ENCODE results near the gene IQGAP1.

Gene IQGAP1

GRCh38 chr15:90340345-90340744, 47.7 kb upstream of the IQGAP1 start:
- Histone ChIP-seq H3K9ac (ENCODE audit: low read length) (no peak overlapping the region), H2AFZ (ENCODE audit: low read length) (no peak overlapping the region), H3K79me2 (ENCODE audit: insufficient read depth, low read length) (no peaks in the 10 kb centered on the region), H4K20me1 (ENCODE audit: insufficient read depth, low read length) (no peaks in the 10 kb centered on the region), H3K36me3 (ENCODE audit: insufficient read depth, low read length) (no peaks in the 10 kb centered on the region), H3K4me1 (ENCODE audit: insufficient read depth, low read length, severe bottlenecking) (no peaks in the 10 kb centered on the region), H3K9me3 (ENCODE audit: low read length) (no peaks in the 10 kb centered on the region), H3K4me3 (ENCODE audit: low read depth, low read length, poor library complexity, severe bottlenecking) (no peak overlapping the region), H3K4me2 (ENCODE audit: low read length) (no peak overlapping the region), H3F3A (ENCODE audit: insufficient read depth, low read length) (no peaks in the 10 kb centered on the region), H3K27ac (ENCODE audit: low read depth, low read length, poor library complexity, severe bottlenecking) (no peak overlapping the region), H3K9me2 (ENCODE audit: low read depth, low read length) (no peaks in the 10 kb centered on the region), H3K27me3 (ENCODE audit: insufficient read depth, low read length) (no peaks in the 10 kb centered on the region)
- TF ChIP-seq EZH2 (IDR thresholded peaks at IDR 0.05; ENCODE audit: borderline replicate concordance, low read length) (no peak), CTCF (IDR thresholded peaks at IDR 0.05; ENCODE audit: low read length) (peak; percentile 25; the same call in 1 of the 2 replicates)

GRCh38 chr15:90343302-90343790, 44.7 kb upstream of the IQGAP1 start:
- H3K36me3 ChIP-seq (ENCODE audit: insufficient read depth, low read length) = no peaks in the 10 kb centered on the region
- no peak overlapping the region for H3K27ac ChIP-seq (ENCODE audit: low read depth, low read length, poor library complexity, severe bottlenecking)
- TF ChIP-seq CTCF (IDR thresholded peaks at IDR 0.05; ENCODE audit: low read length) (no peak), EZH2 (IDR thresholded peaks at IDR 0.05; ENCODE audit: borderline replicate concordance, low read length) (no peak)
- no peak overlapping the region for H2AFZ ChIP-seq (ENCODE audit: low read length)
- H3F3A ChIP-seq (ENCODE audit: insufficient read depth, low read length) = no peaks in the 10 kb centered on the region
- H3K4me2 ChIP-seq (ENCODE audit: low read length) = no peak overlapping the region
- H3K9ac ChIP-seq (ENCODE audit: low read length) = no peak overlapping the region
- H4K20me1 ChIP-seq (ENCODE audit: insufficient read depth, low read length) = no peaks in the 10 kb centered on the region
- H3K27me3 ChIP-seq (ENCODE audit: insufficient read depth, low read length) = no peaks in the 10 kb centered on the region
- H3K79me2 ChIP-seq (ENCODE audit: insufficient read depth, low read length) = no peaks in the 10 kb centered on the region
- no peaks in the 10 kb centered on the region for H3K9me3 ChIP-seq (ENCODE audit: low read length)
- H3K4me3 ChIP-seq (ENCODE audit: low read depth, low read length, poor library complexity, severe bottlenecking) = no peak overlapping the region
- H3K4me1 ChIP-seq (ENCODE audit: insufficient read depth, low read length, severe bottlenecking) = no peaks in the 10 kb centered on the region
- no peaks in the 10 kb centered on the region for H3K9me2 ChIP-seq (ENCODE audit: low read depth, low read length)

- no peak overlapping the region for H2AFZ ChIP-seq (ENCODE audit: low read length)
- H3K27ac ChIP-seq (ENCODE audit: low read depth, low read length, poor library complexity, severe bottlenecking) = no peak overlapping the region
- no peaks in the 10 kb centered on the region for H3K79me2 ChIP-seq (ENCODE audit: insufficient read depth, low read length)
- no peaks in the 10 kb centered on the region for H3F3A ChIP-seq (ENCODE audit: insufficient read depth, low read length)
- no peak overlapping the region for H3K9ac ChIP-seq (ENCODE audit: low read length)
- H3K4me3 ChIP-seq (ENCODE audit: low read depth, low read length, poor library complexity, severe bottlenecking) = no peak overlapping the region
- no peaks in the 10 kb centered on the region for H3K27me3 ChIP-seq (ENCODE audit: insufficient read depth, low read length)
- H4K20me1 ChIP-seq (ENCODE audit: insufficient read depth, low read length) = no peaks in the 10 kb centered on the region
- no peaks in the 10 kb centered on the region for H3K9me2 ChIP-seq (ENCODE audit: low read depth, low read length)
- H3K9me3 ChIP-seq (ENCODE audit: low read length) = no peaks in the 10 kb centered on the region
- no peak overlapping the region for H3K4me2 ChIP-seq (ENCODE audit: low read length)
- TF ChIP-seq CTCF (IDR thresholded peaks at IDR 0.05; ENCODE audit: low read length) (no peak), EZH2 (IDR thresholded peaks at IDR 0.05; ENCODE audit: borderline replicate concordance, low read length) (no peak)
- H3K4me1 ChIP-seq (ENCODE audit: insufficient read depth, low read length, severe bottlenecking) = no peaks in the 10 kb centered on the region
- no peaks in the 10 kb centered on the region for H3K36me3 ChIP-seq (ENCODE audit: insufficient read depth, low read length)
These were observed 43.4 kb upstream of the IQGAP1 start for GRCh38 chr15:90344662-90345061.

All from OCI-LY1 (cell line).